HG03060 (cell line): ENCODE results near the gene TRIM49D2.
"Not testable (repeated sequence)": the region's sequence is repeated elsewhere in the genome, so short reads cannot be mapped to it uniquely, and the experiment has no call there.

ENCODE experiments used
- ATAC-seq: cut with Tn5 transposase; IDR thresholded peaks from one replicate; pipeline ENCODE4 v1.9.1; 2021; ENCODE audit warnings: low read depth, moderate number of reproducible peaks; ENCODE audit not compliant: unreplicated experiment

Gene TRIM49D2

DNA sequence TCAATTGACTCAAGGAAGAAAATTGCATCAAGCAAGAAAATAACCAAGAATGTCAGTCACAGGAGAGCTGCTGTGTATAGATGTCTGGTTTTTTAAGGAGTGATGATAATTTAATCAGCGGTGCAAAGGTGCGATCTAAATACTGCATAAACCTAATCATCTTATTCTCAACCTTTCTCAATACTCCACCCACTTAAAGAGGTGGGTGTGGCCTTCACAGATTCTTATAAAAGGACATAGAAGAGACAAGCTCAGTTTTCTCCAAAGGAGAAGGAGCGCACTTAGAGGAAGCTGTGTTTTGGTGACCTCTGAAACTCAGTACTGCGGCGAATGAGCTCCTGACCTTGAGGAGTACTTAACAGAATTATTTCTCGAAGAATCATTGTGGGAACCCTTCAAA lies at the start of gene TRIM49D2:
Gene TRIM49D2, plus strand, starts transcription at position 301 of the 400 bp plus-strand sequence. CDS start 2,698 bp downstream, outside the sequence.
- not testable (repeated sequence) for ATAC-seq

- ATAC-seq, result not testable (repeated sequence)
Measured at GRCh38 chr11:89877511-89877910, 46.4 kb upstream of the TRIM49D2 start.

- ATAC-seq, result not testable (repeated sequence)
Measured at GRCh38 chr11:89893245-89893644, 30.6 kb upstream of the TRIM49D2 start.

DNA sequence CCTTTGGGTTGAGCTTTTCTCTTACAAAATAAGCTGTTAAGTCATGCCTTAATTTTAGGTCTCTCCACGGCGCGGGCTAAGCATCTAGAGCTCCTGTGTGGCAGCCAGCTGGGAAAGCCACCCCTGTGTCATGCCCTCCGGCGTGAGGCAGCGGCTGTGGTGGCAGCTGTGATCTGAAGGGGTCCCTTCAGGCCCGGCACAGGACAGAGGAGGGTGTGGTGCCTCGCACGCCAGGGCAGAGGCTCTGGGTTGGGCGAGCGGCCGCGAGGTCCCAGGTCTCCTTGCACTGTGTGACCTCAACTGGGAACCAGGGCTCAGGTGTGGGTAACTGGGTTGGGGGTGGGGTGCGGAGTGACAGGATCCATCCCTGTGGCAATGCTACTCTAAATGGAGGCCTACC lies 23.1 kb upstream of the TRIM49D2 start:
- ATAC-seq, result not testable (repeated sequence)

GRCh38 chr11:89922195-89922660 lies 1.6 kb upstream of the TRIM49D2 start, which contains the start of gene TRIM49D1:
TRIM49D1 (minus strand) TSS chr11:89922245; CDS start chr11:89917710, 4,535 bp downstream.
- no peak for ATAC-seq

- ATAC-seq, result not testable (repeated sequence)
Measured at GRCh38 chr11:89960833-89961232, 37.0 kb downstream of the TRIM49D2 start.

GRCh38 chr11:89965737-89966136 lies 41.9 kb downstream of the TRIM49D2 start, which contains the start of gene TRIM64:
TRIM64 (plus strand) TSS chr11:89966037; CDS start chr11:89968504, 2,467 bp downstream.
- ATAC-seq, result not testable (repeated sequence)
